NCI-H1436 (cell line): ENCODE results near the gene PRRT2.
"Not testable (repeated sequence)": the region's sequence is repeated elsewhere in the genome, so short reads cannot be mapped to it uniquely, and the experiment has no call there.

Experiments
- DNase-seq: peaks from one replicate; lab custom pipeline; 2025; lab: John Stamatoyannopoulos, UW

Gene PRRT2

DNA sequence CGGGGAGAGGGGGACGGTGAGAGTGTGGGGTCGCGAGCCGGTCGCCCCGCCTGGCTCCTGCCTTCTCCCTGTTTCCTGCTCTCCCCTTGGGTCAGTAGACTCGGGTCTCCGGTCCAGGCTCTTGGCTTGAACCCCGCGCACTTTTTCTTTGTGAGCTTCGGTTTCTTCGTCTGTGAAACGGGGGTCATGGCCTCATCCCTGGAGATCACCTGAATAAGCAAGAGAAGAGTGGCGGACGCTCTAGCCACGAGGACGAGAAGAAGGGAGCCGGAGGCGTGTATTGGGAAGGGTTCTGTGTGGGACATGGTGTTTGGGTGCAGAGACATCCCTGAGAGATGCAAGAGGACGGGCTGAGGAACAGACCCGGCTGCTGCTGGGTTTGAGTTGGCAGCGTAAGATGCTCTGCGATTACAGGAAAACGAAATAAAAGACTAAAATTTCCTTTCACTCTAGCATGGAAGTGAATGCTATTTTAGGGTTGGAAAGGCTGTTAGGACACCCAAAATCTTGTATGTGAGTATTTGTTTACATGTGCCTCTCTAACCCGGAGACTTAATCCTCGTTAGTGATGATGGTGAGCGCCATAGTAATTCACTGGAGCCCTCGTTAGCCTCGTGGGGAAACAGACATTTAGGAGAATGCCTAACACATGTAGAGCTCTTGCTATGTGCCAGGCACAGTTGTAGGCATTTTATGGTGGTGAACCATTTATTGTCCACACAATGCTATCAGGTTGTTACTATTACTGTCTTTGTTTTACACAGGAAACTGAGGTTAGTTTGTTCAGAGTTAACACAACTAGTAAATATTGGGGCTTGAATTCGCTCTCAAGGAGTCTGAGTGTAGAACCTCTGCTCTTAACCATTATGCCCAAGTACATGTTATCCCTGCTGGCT is 20.8 kb upstream of the PRRT2 start:
- DNase-seq: no peak

DNA sequence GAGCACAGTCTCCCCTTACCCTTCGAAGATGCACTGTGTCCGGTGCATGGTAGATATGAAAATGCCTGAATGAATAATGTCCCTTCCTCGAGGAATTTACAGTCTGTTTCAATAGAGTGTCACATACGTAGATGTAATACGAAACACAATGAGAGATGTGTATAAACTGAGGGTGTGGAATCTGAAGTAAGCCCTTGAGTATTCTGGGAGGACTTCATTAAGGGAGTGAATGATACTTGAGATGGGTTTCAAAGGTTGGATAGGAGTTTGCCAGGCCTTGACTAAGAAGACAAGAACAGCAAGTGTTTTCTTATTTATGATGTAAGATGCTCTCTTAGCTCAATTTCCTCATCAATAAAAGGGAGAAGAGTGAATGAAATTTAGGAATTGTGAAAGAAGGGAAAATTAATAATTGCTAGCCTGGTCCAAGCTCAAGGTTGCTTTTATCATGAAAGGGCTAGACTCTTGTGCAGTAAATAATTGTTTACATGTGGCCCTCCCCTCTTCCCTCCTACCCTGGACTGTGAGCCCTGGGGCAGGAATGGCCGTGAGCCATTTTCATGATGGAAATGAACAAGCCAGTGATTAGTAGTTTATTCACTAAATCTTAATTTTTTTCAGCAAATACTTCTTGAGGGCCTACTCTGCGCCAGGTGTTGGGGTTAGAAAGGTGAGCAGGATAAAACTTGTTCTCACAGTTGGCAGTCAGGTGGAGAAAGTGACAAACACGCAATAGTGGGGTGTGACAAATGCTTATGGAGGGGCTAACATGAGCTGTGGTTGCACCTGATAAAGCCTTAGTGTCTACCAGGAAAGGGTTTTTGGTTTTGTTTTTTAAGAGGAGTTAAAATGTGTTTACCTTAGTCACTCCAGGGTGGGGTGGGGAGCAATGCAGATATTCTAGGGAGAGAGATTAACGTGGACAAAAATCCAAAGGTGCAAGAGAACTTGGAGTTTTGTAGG is 19.9 kb upstream of the PRRT2 start:
- no peak for DNase-seq

DNA sequence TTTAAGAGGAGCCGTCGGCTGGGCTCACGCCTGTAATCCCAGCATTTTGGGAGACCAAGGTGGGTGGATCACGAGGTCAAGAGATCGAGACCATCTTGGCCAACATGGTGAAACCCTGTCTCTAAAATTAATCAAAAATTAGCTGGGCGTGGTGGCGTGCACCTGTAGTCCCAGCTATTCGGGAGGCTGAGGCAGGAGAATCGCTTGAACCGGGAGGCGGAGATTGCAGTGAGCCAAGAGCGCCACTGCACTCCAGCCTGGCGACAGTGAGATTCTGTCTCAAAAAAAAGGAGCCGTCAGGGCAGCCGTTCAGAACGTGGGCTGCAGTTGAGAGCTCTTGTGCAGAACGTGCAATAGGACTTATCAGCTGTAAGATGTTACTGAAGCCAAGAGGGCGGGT is 18.8 kb upstream of the PRRT2 start:
- not testable (repeated sequence) for DNase-seq

DNA sequence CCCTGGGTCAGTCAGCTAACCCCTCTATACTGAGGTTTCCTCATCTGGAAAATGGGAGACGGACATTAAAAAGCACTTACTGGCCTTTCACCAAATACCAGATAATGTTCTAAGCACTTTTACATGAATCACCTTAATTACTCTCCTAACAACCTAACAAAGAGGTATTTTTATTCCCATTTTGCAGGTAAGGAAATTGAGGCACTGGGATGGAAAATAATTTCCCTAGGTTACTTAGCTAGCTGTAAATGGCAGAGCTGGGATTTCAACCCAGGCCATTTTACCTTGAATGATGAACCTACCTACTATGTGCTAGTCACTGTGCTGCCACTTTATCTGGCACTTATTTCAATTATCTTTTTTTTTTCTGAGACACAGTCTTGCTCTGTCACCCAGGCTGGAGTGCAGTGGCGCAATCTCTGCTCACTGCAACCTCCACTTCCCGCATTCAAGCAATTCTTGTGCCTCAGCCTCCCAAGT is 17.7 kb upstream of the PRRT2 start:
- DNase-seq: no peak

DNA sequence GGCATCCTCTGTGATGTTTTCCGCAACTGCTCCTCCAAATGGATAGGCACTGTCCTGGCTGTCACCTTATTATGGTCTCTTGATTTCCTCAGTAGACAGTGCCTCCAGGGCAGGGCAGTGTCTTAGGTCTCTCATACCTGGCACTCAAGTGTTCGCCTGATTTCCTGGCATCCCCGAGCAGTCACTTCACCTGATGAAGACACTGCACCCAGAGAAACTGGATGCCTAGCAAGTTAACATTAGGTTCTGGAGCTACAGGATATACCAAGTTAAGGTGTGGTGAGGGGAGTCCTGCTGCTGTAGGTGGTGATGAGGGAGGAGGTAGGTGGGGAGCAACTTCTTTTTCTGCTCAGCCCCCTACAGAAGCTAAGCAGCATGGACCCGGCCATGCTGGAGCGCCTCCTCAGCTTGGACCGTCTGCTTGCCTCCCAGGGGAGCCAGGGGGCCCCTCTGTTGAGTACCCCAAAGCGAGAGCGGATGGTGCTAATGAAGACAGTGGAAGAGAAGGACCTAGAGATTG is 9.5 kb upstream of the PRRT2 start:
- DNase-seq: no peak

DNA sequence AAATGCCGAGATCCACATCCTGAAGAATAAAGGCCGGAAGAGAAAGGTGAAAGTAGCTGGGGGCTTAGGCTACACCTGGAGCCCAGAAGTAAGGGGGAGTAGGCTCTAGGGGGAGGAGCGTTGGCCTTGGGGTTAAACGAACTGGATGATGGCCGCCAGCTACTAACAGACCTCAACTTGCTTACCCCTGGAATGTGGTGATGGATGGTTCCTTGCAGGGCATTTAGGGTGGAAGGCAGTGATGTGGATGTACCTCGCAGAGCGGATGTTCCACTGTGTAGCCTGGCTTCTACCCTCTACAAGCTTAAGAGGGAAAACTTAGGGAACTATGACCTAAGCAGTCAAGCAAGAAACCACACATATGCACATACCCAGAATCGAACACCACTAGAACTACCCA is 8.0 kb upstream of the PRRT2 start:
- no peak for DNase-seq

DNA sequence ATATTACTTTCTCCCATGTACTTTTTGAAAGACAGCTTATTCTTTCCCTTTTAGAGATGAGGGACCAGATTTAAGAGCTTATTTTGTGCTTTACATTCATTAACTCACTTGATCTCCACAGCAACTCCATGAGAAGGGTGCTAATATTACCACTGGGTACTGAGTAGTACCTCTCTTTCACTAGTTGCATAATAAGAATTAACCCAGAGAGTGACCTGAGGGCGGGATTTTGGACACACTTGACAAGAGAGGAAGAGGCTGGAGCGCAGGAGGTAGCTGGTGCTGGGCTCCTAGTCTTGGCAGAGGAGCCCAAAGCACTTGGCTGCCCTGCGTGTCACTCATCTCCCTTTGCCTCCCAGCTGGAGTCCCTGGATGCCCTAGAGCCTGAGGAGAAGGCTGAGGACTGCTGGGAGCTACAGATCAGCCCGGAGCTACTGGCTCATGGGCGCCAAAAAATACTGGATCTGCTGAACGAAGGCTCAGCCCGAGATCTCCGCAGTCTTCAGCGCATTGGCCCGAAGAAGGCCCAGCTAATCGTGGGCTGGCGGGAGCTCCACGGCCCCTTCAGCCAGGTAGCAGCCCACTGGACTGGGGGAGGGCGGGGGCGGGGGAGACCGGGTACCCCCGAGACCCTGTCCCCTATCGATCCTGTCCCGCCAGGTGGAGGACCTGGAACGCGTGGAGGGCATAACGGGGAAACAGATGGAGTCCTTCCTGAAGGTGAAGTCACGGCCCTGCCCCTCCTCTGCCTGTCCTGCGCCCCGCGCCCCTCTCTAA is 7.3 kb upstream of the PRRT2 start:
- no peak for DNase-seq

DNA sequence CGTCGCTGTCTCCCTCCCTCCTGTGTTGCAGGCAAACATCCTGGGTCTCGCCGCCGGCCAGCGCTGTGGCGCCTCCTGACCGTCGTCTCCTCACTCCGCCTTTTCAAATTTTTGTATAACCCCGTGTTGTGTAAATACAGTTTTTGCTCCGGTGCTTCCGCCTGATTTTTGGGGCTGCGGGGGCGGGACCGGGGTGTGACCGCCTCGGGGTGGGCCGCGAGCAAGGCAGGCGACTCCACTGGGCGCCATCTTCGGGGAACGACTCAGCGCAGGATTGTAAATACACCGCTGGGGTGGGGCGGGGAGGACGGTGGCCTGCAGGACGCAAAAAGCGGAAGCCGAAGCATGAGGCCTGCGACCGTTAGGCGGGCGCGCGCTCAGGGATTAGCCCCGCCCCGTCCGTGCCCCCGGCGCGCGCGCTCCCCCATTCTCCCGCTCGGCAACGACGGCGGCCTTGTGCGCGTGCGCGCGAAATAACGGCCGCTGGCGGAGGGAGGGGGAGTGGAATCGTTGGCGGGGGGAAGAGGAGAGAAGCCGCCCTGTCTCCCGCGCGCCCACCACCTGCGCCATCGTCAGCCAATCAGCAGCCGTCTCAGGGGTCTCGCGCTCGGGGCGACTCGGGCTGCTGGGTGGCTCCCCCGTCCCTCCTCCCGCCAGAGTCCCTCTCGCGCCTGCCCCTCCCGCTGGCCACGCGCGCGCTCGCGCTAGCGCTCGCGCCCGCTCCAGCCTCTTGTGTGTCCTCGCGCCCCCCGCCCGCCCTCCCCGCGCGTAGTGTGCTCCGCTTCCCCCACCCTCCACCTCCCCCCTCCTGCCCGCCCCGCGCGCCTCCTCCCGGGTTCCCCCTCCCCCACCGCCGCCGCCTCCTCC is 6.5 kb upstream of the PRRT2 start:
- DNase-seq: peak; percentile 99

DNA sequence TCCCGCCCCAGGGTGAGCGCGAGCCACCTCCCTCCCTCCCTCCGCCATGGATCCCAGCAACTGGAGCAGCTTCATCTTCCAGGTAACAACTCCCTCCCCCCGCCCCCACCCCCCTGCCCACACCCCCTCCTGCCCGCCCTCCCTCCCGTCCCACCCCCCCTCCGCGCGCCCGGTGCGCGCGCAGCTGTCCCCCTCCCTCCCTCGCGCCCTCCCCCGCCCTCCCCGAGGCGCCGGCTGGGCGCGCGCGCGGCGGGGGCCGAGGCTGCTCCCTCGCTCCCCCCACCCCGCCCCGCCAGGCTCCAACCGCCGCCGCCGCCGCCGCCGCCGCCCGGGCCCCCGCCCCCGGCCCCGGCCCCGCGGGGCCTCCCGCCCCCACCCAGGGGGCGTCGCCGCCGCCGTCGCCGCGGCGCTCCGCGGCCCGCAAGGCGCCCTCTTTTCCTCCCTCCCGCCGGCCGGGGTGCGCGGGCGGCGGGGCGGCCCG is 5.9 kb upstream of the PRRT2 start, which contains the start of gene MAZ:
MAZ (plus strand) TSS at position 431 of the 481 bp plus-strand sequence. CDS start 173 bp downstream, outside the sequence.
- DNase-seq: peak; percentile 93

DNA sequence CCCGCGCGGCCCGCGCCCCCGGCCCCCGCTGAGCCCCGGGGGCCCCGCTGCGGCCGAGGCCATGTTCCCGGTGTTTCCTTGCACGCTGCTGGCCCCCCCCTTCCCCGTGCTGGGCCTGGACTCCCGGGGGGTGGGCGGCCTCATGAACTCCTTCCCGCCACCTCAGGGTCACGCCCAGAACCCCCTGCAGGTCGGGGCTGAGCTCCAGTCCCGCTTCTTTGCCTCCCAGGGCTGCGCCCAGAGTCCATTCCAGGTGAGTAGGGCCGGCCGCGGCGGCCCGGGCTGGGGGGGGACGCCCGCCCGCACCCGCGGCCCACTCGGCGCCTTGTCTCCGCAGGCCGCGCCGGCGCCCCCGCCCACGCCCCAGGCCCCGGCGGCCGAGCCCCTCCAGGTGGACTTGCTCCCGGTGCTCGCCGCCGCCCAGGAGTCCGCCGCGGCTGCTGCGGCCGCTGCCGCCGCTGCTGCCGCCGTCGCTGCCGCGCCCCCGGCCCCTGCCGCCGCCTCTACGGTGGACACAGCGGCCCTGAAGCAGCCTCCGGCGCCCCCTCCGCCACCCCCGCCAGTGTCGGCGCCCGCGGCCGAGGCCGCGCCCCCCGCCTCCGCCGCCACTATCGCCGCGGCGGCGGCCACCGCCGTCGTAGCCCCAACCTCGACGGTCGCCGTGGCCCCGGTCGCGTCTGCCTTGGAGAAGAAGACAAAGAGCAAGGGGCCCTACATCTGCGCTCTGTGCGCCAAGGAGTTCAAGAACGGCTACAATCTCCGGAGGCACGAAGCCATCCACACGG is 5.2 kb upstream of the PRRT2 start:
- DNase-seq: peak; percentile 72

DNA sequence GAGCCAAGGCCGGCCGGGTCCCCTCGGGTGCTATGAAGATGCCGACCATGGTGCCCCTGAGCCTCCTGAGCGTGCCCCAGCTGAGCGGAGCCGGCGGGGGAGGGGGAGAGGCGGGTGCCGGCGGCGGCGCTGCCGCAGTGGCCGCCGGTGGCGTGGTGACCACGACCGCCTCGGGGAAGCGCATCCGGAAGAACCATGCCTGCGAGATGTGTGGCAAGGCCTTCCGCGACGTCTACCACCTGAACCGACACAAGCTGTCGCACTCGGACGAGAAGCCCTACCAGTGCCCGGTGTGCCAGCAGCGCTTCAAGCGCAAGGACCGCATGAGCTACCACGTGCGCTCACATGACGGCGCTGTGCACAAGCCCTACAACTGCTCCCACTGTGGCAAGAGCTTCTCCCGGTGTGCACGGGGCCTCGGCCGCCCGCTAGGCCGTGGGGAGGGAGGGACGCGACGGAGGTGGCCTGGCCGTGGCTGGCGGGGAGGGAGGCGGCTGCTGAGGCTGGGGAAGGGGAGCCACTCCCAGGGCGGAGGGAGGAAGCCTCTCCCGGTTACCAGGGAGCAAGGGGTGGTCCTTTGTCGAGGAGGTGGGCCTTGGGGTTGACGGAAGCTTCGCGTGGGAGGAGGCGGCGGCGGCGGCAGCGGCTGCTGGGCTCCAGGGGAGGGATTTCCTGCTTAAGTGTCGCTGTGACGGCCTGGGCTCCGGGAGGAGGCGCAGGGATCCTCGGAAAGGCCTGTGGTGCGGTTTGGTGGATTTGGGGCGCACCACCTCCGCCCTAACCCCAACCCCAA is 4.4 kb upstream of the PRRT2 start:
- peak; percentile 90 for DNase-seq

DNA sequence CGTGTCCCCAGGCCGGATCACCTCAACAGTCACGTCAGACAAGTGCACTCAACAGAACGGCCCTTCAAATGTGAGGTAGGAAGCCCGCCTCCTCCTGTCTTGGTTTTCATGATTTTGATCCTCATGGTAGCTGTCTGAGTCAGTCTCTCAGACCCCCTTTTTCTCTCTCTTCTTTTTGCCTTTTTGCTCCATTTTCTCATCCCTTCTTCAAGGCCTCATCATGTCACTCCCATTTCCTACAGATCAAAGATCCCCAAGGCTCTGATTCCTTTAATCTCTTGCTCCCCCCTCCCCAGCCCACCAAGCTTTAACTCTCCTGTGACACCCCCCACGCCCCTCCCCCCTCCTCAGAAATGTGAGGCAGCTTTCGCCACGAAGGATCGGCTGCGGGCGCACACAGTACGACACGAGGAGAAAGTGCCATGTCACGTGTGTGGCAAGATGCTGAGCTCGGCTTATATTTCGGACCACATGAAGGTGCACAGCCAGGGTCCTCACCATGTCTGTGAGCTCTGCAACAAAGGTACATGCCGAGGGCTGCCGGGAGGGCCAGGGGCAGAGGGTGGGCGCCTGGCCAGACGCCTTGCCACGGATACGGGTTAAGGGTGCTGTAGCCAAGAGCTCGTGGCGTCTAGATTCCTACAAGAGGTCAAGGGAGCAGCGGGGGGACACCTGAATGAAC is 3.6 kb upstream of the PRRT2 start:
- DNase-seq: no peak

DNA sequence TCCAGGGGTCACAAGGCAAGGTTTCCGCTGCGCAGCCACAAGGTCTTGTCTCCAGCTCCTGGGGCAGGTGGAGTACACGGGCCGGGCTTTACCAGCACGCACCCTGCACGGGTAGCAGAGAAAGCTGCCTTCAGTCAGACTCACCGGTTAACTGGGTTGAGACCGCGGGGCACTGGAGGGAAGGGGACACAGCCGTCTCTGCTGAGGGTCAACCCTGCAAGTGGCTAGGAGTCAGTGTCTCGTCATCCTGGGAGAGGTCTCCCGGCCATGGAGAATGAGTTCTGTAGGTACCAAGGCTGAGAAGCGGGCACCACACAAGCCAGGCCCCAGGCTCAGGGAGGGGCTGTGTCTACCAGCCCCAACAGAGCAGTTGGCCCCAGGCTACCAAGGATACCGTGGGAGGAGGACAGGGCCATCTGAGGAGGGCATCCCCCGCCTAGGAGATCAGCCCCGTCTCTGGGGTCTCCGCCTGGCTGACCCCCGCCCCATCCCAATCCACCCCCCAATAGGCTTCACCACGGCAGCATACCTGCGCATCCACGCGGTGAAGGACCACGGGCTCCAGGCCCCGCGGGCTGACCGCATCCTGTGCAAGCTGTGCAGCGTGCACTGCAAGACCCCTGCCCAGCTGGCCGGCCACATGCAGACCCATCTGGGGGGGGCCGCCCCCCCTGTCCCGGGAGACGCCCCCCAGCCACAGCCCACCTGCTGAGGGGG is 2.8 kb upstream of the PRRT2 start:
- DNase-seq: no peak

DNA sequence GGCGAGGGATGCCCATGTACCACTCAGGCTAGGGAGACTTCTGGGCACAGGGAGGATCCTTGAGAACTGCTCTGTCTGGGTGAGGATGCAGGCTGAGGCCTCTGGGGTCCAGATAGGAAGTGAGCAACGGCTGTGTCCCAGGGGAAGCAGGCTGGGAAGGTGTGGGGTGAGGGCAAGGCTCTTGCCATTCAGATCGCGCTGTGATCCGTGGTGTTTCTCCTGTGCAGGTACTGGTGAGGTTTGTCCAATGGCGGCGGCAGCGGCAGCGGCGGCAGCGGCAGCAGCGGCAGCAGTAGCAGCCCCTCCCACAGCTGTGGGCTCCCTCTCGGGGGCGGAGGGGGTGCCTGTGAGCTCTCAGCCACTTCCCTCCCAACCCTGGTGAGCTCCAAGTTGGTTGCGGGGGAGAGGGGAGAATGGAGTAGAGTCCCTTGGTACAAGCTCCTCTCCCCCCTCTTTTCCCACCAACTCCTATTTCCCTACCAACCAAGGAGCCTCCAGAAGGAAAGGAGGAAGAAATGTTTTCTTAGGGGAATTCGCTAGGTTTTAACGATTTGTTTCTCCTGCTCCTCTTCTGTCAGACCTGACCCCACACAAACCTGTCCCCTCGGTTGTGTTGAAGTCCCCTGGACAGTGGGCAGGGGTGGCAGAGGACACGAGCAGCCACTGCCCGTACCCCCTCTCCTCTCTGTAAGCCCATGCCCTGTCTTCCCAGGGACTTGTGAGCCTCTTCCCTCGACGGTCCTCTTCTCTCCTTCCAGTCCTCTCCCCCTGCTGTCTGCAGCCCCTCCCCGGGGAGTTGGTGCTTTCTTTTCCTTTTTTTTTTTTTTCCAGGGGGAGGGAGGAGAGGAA is 1.9 kb upstream of the PRRT2 start:
- no peak for DNase-seq

DNA sequence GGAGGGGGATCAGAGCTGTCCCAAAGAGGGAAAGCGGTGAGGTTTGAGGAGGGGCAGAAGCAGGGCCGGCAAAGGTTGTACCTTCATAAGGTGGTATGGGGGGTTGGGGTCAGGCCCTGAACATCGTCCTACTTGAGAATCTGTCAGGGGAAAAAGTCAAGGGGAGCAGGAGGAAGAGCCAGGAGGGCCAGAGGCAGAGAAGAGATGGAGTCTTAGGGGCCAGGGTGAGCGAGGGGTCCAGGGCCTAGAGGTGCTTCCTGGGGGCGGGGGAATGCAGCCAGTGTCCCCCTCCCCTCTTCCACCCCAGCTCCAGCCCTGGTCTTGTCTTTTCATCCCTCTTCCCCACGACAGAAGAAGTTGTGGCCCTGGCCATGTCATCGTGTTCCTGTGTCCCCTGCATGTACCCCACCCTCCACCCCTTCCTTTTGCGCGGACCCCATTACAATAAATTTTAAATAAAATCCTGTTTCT is 1.3 kb upstream of the PRRT2 start:
- DNase-seq: no peak

DNA sequence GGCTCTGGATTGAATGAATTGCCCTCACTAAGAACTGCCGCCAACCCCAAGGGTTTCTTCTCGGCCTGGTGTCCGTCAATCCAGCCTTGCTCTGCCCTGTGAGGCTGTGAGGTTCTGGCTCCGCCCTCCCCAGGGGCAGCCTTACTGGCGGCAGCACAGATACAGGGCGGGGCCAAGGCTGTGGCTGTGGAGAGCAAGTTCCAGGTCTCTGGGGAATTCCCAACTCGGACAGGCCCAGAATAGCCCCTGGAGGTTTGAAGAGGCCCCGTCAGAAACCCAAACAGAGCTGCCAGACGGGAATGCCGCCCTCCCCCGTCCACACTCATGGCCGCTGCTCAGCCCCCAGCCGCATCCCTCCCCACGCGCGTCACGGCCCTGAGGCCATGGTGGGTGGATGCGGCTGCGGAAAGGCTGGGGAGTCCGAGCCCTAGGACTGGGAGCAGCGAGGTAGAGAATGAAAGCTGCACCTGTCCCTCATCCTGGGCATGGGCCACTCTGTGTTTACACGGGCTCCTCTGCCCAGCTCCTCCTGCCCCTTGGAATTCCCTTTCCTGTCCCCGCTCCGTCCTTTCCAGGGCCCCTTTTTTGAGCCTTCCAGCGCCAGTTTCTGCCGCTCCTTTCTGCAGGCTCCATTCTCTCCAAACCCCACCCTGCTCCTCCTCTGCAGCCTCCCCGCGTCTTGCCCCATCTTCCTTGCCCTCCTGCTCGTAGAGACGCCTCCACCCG is 660 bp upstream of the PRRT2 start:
- DNase-seq: peak; percentile 87
